Testis (tissue), 3 donors: Measurements from ENCODE around the gene PITPNM3. TPM values are rescaled to one million over a fixed set of nuclear protein-coding genes. Genes with fewer than 3 reads are reported as not detected.
A peak's percentile ranks its signal among the peaks of the same experiment; 100 is the strongest.

Experiments used
- DNase-seq: peaks from one replicate; pipeline ENCODE4 v3.0.0-alpha.2; 2019
- H3K27ac ChIP-seq, 2 donors: fragments of 200-600 bp; sonication (generic); one replicate each; pipeline ENCODE4 v1.5.1; 2019
- H3K27me3 ChIP-seq: fragments of 200-600 bp; sonication (generic); one replicate; pipeline ENCODE4 v1.5.1; 2019
- H3K36me3 ChIP-seq: fragments of 200-600 bp; sonication (generic); one replicate; pipeline ENCODE4 v1.5.1; 2017; ENCODE audit warnings: low read depth; ENCODE audit errors: missing control alignments
- H3K4me1 ChIP-seq: fragments of 200-600 bp; sonication (generic); one replicate; pipeline ENCODE4 v1.5.1; 2019
- H3K4me3 ChIP-seq, 2 donors: fragments of 200-600 bp; sonication (generic); one replicate each; pipeline ENCODE4 v1.5.1; 2017 to 2019
- H3K9me3 ChIP-seq: fragments of 200-600 bp; sonication (generic); one replicate; pipeline ENCODE4 v1.5.1; 2017
- POLR2A ChIP-seq: fragments of 450-650 bp; IDR thresholded peaks from one replicate; pipeline ENCODE4 v1.6.1; 2017; ENCODE audit warnings: antibody characterized with exemption, mild to moderate bottlenecking, moderate library complexity
- WGBS, 2 donors: methylation state at CpG; one replicate each; pipeline ENCODE4 v1.1.5; 2018; 5-methylcytosine and 5-hydroxymethylcytosine counted together
- intact Hi-C: fragments of 100-400 bp; cut with DNase I; formaldehyde crosslinking; loops from one replicate; pipeline ENCODE4 v1.15.1; 2023; ENCODE audit warnings: low total_unique reads
- polyA plus RNA-seq: library from polyadenylated mRNA; stranded (reverse); fragments of 350-450 nt; fragmentation: Illumina TruSeq; extraction: RNeasy Lipid Tissue Mini Kit (QIAGEN cat#74804); gene quantifications from one replicate; pipeline ENCODE4 v1.2.3, GENCODE V29; 2014; ENCODE audit warnings: low read depth, low replicate concordance; ENCODE audit not compliant: insufficient read depth
- total RNA-seq, 2 donors: library from RNA; depleted of rRNA; stranded (reverse); fragments of >200 nt; gene quantifications; one replicate each; pipeline ENCODE4 v1.2.3, GENCODE V29; 2016
- TF ChIP-seq, protein P1 (sequence below), 3 experiments: fragments of 450-650 bp in 2 of 3; fragments of 200-600 bp in 1 of 3; sonication (generic) in 1 of 3; IDR thresholded peaks; one replicate each; pipeline ENCODE4 v1.5.1; 2016 to 2019; ENCODE audit warnings: antibody characterized with exemption in 3 of 3, mild to moderate bottlenecking in 2 of 3, moderate library complexity in 1 of 3

PITPNM3 gene
- total and polyA plus RNA-seq, 3 donors from 2014 or later: 6.3 to 7.3 (median 6.7) TPM

DNA sequence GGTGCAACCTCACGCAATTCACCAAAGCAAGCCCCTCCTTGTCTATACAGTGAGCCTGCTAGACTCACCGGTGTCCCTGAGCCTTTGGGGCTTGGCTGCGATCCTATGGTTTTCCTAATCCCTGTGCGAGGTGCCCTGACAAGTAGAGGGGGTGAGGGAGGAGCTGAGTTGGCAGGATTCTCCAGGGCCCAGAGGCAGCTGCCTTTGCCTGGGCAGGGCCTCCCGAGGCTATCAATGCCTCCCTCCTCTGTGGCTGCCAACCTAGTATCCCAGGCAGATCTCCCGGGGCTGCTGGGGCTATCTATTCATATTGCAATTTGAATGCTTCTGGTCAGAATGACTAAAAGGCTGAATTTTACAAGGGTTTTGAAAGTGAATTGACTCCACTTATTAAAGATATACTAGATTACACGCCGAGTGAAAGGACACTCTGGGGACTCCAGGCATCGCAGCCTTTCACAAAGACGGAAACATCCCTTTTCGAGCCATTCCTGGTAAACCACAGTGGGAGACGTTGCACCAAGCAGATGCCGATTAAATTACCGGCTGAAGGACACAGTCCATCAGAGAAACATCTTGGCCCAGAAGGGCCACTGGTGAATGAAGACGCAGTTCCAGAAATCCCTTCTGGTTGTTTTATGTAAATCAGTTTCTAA lies 11.3 kb upstream of the PITPNM3 start:
- Histone ChIP-seq H3K27ac (no peak overlapping the region), H3K9me3 (no peaks in the 10 kb centered on the region), H3K27me3 (no peaks in the 10 kb centered on the region), H3K4me3 (no peak overlapping the region), H3K36me3 (no peaks in the 10 kb centered on the region), H3K4me1 (no peaks in the 10 kb centered on the region)
- intact Hi-C loops: no loop called here
- no peak for TF ChIP-seq POLR2A
- TF ChIP-seq, protein P1, sequence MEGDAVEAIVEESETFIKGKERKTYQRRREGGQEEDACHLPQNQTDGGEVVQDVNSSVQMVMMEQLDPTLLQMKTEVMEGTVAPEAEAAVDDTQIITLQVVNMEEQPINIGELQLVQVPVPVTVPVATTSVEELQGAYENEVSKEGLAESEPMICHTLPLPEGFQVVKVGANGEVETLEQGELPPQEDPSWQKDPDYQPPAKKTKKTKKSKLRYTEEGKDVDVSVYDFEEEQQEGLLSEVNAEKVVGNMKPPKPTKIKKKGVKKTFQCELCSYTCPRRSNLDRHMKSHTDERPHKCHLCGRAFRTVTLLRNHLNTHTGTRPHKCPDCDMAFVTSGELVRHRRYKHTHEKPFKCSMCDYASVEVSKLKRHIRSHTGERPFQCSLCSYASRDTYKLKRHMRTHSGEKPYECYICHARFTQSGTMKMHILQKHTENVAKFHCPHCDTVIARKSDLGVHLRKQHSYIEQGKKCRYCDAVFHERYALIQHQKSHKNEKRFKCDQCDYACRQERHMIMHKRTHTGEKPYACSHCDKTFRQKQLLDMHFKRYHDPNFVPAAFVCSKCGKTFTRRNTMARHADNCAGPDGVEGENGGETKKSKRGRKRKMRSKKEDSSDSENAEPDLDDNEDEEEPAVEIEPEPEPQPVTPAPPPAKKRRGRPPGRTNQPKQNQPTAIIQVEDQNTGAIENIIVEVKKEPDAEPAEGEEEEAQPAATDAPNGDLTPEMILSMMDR (IDR thresholded peaks at IDR 0.05): no peak
- 57 to 65% methylated on average over 15 of the region's 15 CpGs for WGBS, 2 donors
- peak; percentile 34 for DNase-seq

DNA sequence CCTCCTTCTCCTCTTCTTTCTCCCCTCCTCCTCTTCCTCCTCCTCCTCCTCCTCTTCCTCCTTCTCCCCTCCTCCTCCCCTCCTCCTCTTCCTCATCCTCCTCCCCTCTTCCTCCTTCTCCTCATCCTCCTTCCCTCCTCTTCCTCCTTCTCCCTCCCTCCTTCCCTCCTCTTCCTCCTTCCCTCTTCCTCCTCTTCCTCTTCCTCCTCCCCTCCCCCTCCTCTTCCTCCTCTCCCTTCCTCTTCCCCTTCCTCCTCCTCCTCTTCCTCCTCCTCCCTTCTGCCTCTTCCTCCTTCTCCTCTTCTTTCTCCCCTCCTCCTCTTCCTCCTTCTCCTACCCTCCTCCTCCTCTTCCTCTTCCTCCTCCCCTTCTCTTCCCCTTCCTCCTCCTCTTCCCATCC lies 5.1 kb upstream of the PITPNM3 start:
- TF ChIP-seq, protein P1 (IDR thresholded peaks at IDR 0.05): no peak
- no peak for TF ChIP-seq POLR2A
- H3K36me3 ChIP-seq: no peaks in the 10 kb centered on the region
- no peak overlapping the region for H3K4me3 ChIP-seq
- DNase-seq: no peak
- H3K27ac ChIP-seq: no peak overlapping the region
- no peaks in the 10 kb centered on the region for H3K9me3 ChIP-seq
- peaks cover 19% of the 10 kb centered on the region for H3K4me1 ChIP-seq
- intact Hi-C loops: no loop called here
- no peaks in the 10 kb centered on the region for H3K27me3 ChIP-seq

- WGBS, 2 donors: 90 to 91% methylated on average over 3 of the region's 3 CpGs
- H3K27ac ChIP-seq: no peak overlapping the region
- intact Hi-C loops: no loop called here
These were observed 4.1 kb upstream of the PITPNM3 start for GRCh38 chr17:6560496-6560895.

DNA sequence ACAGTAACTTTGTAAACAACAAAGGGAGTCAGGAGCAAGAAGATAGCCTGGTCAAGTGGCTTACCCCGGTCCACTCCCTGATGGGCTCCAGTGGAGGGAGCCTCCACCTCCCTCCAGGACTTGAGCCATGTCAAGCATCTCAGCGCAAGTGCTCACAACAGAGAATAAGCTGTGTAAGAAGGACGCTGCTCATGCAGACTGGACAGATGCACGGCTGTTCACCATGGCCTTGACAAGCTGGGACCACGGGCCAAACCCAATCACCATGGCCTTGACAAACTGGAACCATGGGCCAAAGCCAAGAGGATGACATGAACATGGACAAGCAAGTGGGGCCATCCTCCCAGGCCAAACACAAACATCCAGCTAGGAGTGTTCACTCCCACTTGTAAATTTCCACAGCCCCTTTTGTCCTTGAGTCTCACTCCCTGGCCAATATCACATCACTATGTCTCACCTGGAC lies 3.4 kb upstream of the PITPNM3 start:
- no peak overlapping the region for H3K4me3 ChIP-seq
- WGBS, 2 donors: 47 to 48% methylated on average over 5 of the region's 5 CpGs
- peak; percentile 42 for DNase-seq
- TF ChIP-seq, protein P1 (IDR thresholded peaks at IDR 0.05): no peak
- no peak for TF ChIP-seq POLR2A
- H3K4me1 ChIP-seq: peaks cover 30% of the 10 kb centered on the region
- H3K27me3 ChIP-seq: no peaks in the 10 kb centered on the region
- no peaks in the 10 kb centered on the region for H3K9me3 ChIP-seq
- H3K36me3 ChIP-seq: no peaks in the 10 kb centered on the region
- H3K27ac ChIP-seq: peak overlapping the region in 1 of 2 donors; percentile 12
- intact Hi-C loops: no loop called here

More at GRCh38 chr17:6560496-6560895, 4.1 kb upstream of the PITPNM3 start:
- Histone ChIP-seq H3K27me3 (no peaks in the 10 kb centered on the region), H3K9me3 (no peaks in the 10 kb centered on the region), H3K4me3 (no peak overlapping the region), H3K4me1 (peaks cover 23% of the 10 kb centered on the region), H3K36me3 (no peaks in the 10 kb centered on the region)
- TF ChIP-seq, protein P1 (IDR thresholded peaks at IDR 0.05): no peak
- TF ChIP-seq POLR2A: no peak
- DNase-seq: no peak
